Right cardiac atrium (tissue), 5 donors: Measurements from ENCODE around the gene TMEM255A. TPM values are rescaled to one million over a fixed set of nuclear protein-coding genes. Genes with fewer than 3 reads are reported as not detected.
"Not testable (repeated sequence)": the region's sequence is repeated elsewhere in the genome, so short reads cannot be mapped to it uniquely, and the experiment has no call there.

Experiments used
- ATAC-seq, 2 donors: fragments of 200-7000 bp; cut with Tn5 transposase; one replicate each; pipeline versions ENCODE4 v1.8.0 to v1.9.1; 2020; ENCODE audit warnings: moderate library complexity in 2 of 2, mild to moderate bottlenecking in 1 of 2
- DNase-seq, 3 donors: peaks; one replicate each; pipeline ENCODE4 v3.0.0-alpha.2; 2020
- H3K27ac ChIP-seq: one replicate; pipeline ENCODE4 v1.5.1; 2013; ENCODE audit warnings: mild to moderate bottlenecking, low read length, control low read depth, moderate library complexity
- H3K27me3 ChIP-seq: one replicate; pipeline ENCODE4 v1.6.1; 2013; ENCODE audit not compliant: control insufficient read depth, insufficient read depth
- H3K4me1 ChIP-seq: one replicate; pipeline ENCODE4 v1.6.1; 2013; ENCODE audit warnings: low read length; ENCODE audit not compliant: control insufficient read depth, insufficient read depth
- H3K4me3 ChIP-seq: one replicate; pipeline ENCODE4 v1.5.1; 2013; ENCODE audit warnings: low read length, control low read depth
- H3K9me3 ChIP-seq: one replicate; pipeline ENCODE4 v1.6.1; 2013; ENCODE audit warnings: low read length; ENCODE audit not compliant: control insufficient read depth
- WGBS: extraction: QIAGEN DNeasy Blood & Tissue Kit; methylation state at CpG from one replicate; pipeline ENCODE4 v1.1.7; 2013; 5-methylcytosine and 5-hydroxymethylcytosine counted together
- intact Hi-C, 4 donors: fragments of 100-400 bp; cut with DNase I; formaldehyde crosslinking; loops; one replicate each; pipeline versions ENCODE4 v1.11.0 to v1.14.0; 2022 to 2023
- long read RNA-seq, 4 donors: library from polyadenylated mRNA; unstranded; transcript quantifications; one replicate each; pipeline ENCODE4 v2.0.0, GENCODE V29; 2020 to 2021
- polyA plus RNA-seq: library from polyadenylated mRNA; stranded (reverse); fragments of 200-250 nt; gene quantifications from one replicate; pipeline ENCODE4 v1.2.3, GENCODE V29; 2013
- total RNA-seq, 4 donors: library from RNA; stranded (reverse); fragmentation: NEBNext Ultra II Directional; extraction: Animal tissue kit (Norgen Biotek cat#: 25700); gene quantifications; one replicate each; pipeline ENCODE4 v1.2.1, GENCODE V29; 2021
- donor health status: healthy with polysubstance abuse.
- donor health status: DM: no; HTN: yes; CAD: no.
- donor health status: DM: no; HTN: no; CAD: no.
- donor health status: DM: no; HTN: yes; CAD: no; lungs with severe emphysema.
- donor health status: DM: yes; HTN: yes; CAD: no.

The TMEM255A gene
- total RNA-seq (1 to 10 TPM in 2 of 4 donors, under 1 TPM in 2; 0.48 to 1.1 (median 0.83) TPM), polyA plus RNA-seq (0.57 TPM)
- long read RNA-seq, donor 1 = 0 reads
- long read RNA-seq, donor 2 = 0 reads
- long read RNA-seq, donor 3, partial matches to known transcripts = 1 of 2 reads
- long read RNA-seq, donor 3, other reads (novel, unspliced or antisense) = 1 of 2 reads
- long read RNA-seq, donor 4 = 0 reads

- DNase-seq = peak in 2 of 3 donors; percentile 13 to 53
- intact Hi-C loops = no loop called here
- no peak within 1 kb of the TSS for H3K27ac ChIP-seq
- peak within 1 kb of the TSS; percentile 50 for H3K4me3 ChIP-seq
- no peaks in the 10 kb centered on the region for H3K9me3 ChIP-seq
- ATAC-seq = peak; percentile 44 to 65
- 1% methylated on average over 48 of the region's 49 CpGs for WGBS
- H3K27me3 ChIP-seq = no peaks in the 10 kb centered on the region
- peaks cover 2% of the 10 kb centered on the region for H3K4me1 ChIP-seq
These were observed at the start of gene TMEM255A for GRCh38 chrX:120310861-120311726. Gene TMEM255A (minus strand): TSS chrX:120311461. CDS start chrX:120311309, 152 bp downstream.

GRCh38 chrX:120358737-120359456 is 47.6 kb upstream of the TMEM255A start:
- intact Hi-C loops = no loop called here
- DNase-seq (no peak), ATAC-seq (no peak)
- Histone ChIP-seq H3K27me3 (no peaks in the 10 kb centered on the region), H3K27ac (no peak overlapping the region), H3K4me1 (no peaks in the 10 kb centered on the region), H3K4me3 (no peak overlapping the region), H3K9me3 (no peaks in the 10 kb centered on the region)
- 82% methylated on average over 7 of the region's 7 CpGs for WGBS

- Histone ChIP-seq H3K4me1 (no peaks in the 10 kb centered on the region), H3K27ac (no peak overlapping the region), H3K9me3 (no peaks in the 10 kb centered on the region), H3K27me3 (no peaks in the 10 kb centered on the region), H3K4me3 (no peak overlapping the region)
- DNase-seq = no peak
- WGBS = 61% methylated on average over 2 of the region's 2 CpGs
- intact Hi-C loops = no loop called here
- ATAC-seq = no peak
These were observed 45.9 kb upstream of the TMEM255A start for GRCh38 chrX:120357186-120357585.

- DNase-seq (no peak), ATAC-seq (no peak)
- Histone ChIP-seq H3K4me1 (no peaks in the 10 kb centered on the region), H3K9me3 (no peaks in the 10 kb centered on the region), H3K4me3 (no peak overlapping the region), H3K27ac (no peak overlapping the region), H3K27me3 (no peaks in the 10 kb centered on the region)
- WGBS = 63% methylated on average over 3 of the region's 3 CpGs
- intact Hi-C loops = no loop called here
These were observed 44.8 kb upstream of the TMEM255A start for GRCh38 chrX:120356084-120356483.

GRCh38 chrX:120350450-120351138 is 39.3 kb upstream of the TMEM255A start:
- 79% methylated on average over 4 of the region's 4 CpGs for WGBS
- intact Hi-C loops = no loop called here
- ATAC-seq = no peak

GRCh38 chrX:120344566-120344965 is 33.3 kb upstream of the TMEM255A start:
- intact Hi-C loops, H3K4me3 ChIP-seq, H3K27me3 ChIP-seq, H3K9me3 ChIP-seq, H3K27ac ChIP-seq, H3K4me1 ChIP-seq, ATAC-seq: not testable (repeated sequence)
- WGBS = 81% methylated on average over 11 of the region's 11 CpGs
- DNase-seq = peak in 1 of 3 donors; percentile 23

More at GRCh38 chrX:120350450-120351138, 39.3 kb upstream of the TMEM255A start:
- Histone ChIP-seq H3K27ac (no peak overlapping the region), H3K9me3 (no peaks in the 10 kb centered on the region), H3K4me3 (no peak overlapping the region), H3K4me1 (no peaks in the 10 kb centered on the region), H3K27me3 (no peaks in the 10 kb centered on the region)
- no peak for DNase-seq

GRCh38 chrX:120336899-120337298 is 25.6 kb upstream of the TMEM255A start:
- no peak for ATAC-seq
- intact Hi-C loops = no loop called here
- Histone ChIP-seq H3K4me3 (no peak overlapping the region), H3K9me3 (no peaks in the 10 kb centered on the region), H3K27ac (no peak overlapping the region), H3K4me1 (no peaks in the 10 kb centered on the region), H3K27me3 (no peaks in the 10 kb centered on the region)
- no peak for DNase-seq

GRCh38 chrX:120335289-120335688 is 24.0 kb upstream of the TMEM255A start:
- no peak overlapping the region for H3K27ac ChIP-seq
- no peak overlapping the region for H3K4me3 ChIP-seq
- H3K9me3 ChIP-seq = no peaks in the 10 kb centered on the region
- no peak for DNase-seq
- H3K4me1 ChIP-seq = no peaks in the 10 kb centered on the region
- intact Hi-C loops = no loop called here
- no peaks in the 10 kb centered on the region for H3K27me3 ChIP-seq
- WGBS = 65% methylated on average over 2 of the region's 2 CpGs
- no peak for ATAC-seq

GRCh38 chrX:120334603-120335002 is 23.3 kb upstream of the TMEM255A start:
- no peak for ATAC-seq
- intact Hi-C loops = no loop called here
- 58% methylated on average over 1 of the region's 1 CpG for WGBS

GRCh38 chrX:120334151-120334550 is 22.9 kb upstream of the TMEM255A start:
- Histone ChIP-seq H3K4me1 (no peaks in the 10 kb centered on the region), H3K4me3 (no peak overlapping the region), H3K27ac (no peak overlapping the region), H3K27me3 (no peaks in the 10 kb centered on the region), H3K9me3 (no peaks in the 10 kb centered on the region)
- intact Hi-C loops = no loop called here
- 66% methylated on average over 2 of the region's 2 CpGs for WGBS
- DNase-seq = no peak
- no peak for ATAC-seq

More at GRCh38 chrX:120334603-120335002, 23.3 kb upstream of the TMEM255A start:
- no peak for DNase-seq
- Histone ChIP-seq H3K27me3 (no peaks in the 10 kb centered on the region), H3K4me3 (no peak overlapping the region), H3K4me1 (no peaks in the 10 kb centered on the region), H3K27ac (no peak overlapping the region), H3K9me3 (no peaks in the 10 kb centered on the region)
